22Rv1 (cell line): Measurements from ENCODE around the gene TNK2.

Experiments
- ZFX ChIP-seq: fragments of 450-650 bp; IDR thresholded peaks from 2 replicates; pipeline ENCODE4 v1.6.1; 2017; ENCODE audit warnings: antibody characterized with exemption, borderline replicate concordance
- TF ChIP-seq, protein P1 (sequence below): fragments of 450-650 bp; IDR thresholded peaks from 2 replicates; pipeline ENCODE4 v1.5.1; 2017; ENCODE audit warnings: mild to moderate bottlenecking

DNA sequence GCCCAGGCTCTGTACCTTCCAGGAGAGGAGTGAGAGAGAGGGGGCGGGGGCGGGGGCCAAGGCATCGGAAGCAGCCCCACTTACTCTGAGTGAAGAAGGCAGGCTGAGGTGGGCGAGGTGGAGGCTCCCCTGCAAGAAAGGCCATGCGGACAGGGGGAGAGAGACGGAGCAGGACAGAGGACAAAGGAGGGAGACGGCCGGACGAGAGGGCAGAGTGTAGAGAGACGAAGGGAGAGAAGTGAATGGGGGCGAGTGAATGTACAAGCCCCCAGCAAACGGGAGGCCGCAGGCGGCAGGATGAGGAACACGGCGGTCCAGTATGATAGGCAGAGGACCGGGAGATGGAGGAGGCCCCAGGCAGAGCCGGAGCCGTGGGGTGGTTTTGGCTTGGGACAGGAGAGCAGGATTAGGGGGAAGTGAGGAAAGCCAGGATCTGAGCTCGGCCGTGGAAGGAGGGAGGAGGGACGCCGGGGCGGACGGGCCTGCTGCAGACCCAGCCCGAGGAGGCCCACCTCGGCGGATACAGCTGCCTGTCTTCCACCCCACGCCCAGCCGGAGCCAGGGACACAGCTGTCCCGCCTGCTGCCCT, 38.8 kb downstream of the TNK2 start:
- TF ChIP-seq, protein P1, sequence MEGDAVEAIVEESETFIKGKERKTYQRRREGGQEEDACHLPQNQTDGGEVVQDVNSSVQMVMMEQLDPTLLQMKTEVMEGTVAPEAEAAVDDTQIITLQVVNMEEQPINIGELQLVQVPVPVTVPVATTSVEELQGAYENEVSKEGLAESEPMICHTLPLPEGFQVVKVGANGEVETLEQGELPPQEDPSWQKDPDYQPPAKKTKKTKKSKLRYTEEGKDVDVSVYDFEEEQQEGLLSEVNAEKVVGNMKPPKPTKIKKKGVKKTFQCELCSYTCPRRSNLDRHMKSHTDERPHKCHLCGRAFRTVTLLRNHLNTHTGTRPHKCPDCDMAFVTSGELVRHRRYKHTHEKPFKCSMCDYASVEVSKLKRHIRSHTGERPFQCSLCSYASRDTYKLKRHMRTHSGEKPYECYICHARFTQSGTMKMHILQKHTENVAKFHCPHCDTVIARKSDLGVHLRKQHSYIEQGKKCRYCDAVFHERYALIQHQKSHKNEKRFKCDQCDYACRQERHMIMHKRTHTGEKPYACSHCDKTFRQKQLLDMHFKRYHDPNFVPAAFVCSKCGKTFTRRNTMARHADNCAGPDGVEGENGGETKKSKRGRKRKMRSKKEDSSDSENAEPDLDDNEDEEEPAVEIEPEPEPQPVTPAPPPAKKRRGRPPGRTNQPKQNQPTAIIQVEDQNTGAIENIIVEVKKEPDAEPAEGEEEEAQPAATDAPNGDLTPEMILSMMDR = no peak
- TF ChIP-seq ZFX = no peak
